Measurements from ENCODE around the gene CHD5. TPM values are rescaled to one million over a fixed set of nuclear protein-coding genes. Genes with fewer than 3 reads are reported as not detected.

CHD5 gene
- total RNA-seq, 1 experiment from 2014 or later = 2.4 TPM

GRCh38 chr1:6144175-6144574 is 35.9 kb downstream of the CHD5 start (continued):
- no peak for TF ChIP-seq CREB1 (CRISPR knock-in tag; IDR thresholded peaks at IDR 0.05)
- no peak for TF ChIP-seq ZNF121 (CRISPR knock-in tag; IDR thresholded peaks at IDR 0.05)
- TF ChIP-seq GABPB1 (CRISPR knock-in tag; IDR thresholded peaks at IDR 0.05) = no peak
- TF ChIP-seq SOX15 (CRISPR knock-in tag; IDR thresholded peaks at IDR 0.05) = no peak
- TF ChIP-seq MXD4 (CRISPR knock-in tag; IDR thresholded peaks at IDR 0.05; ENCODE audit: borderline replicate concordance) = no peak
- no peak for TF ChIP-seq E2F5 (CRISPR knock-in tag; IDR thresholded peaks at IDR 0.05)

GRCh38 chr1:6143395-6143794 is 36.7 kb downstream of the CHD5 start:
- no peak overlapping the region for H3K27ac Mint-ChIP-seq
- no peaks in the 10 kb centered on the region for H3K36me3 Mint-ChIP-seq
- ChIA-PET POLR2A (no interaction called here), CTCF (no interaction called here)
- ATAC-seq (no peak), DNase-seq (ENCODE audit: low spot score) (no peak)
- H3K27me3 Mint-ChIP-seq (ENCODE audit: low read depth) = peaks cover 17% of the 10 kb centered on the region
- H3K4me1 Mint-ChIP-seq = peaks cover 3% of the 10 kb centered on the region; the same call in 1 of the 2 replicates
- H3K4me3 Mint-ChIP-seq = no peak overlapping the region
- TF ChIP-seq ARID4B (CRISPR knock-in tag; IDR thresholded peaks at IDR 0.05; ENCODE audit: borderline replicate concordance) (no peak), HMGA2 (CRISPR knock-in tag; IDR thresholded peaks at IDR 0.05) (no peak), NFATC4 (CRISPR knock-in tag; IDR thresholded peaks at IDR 0.05) (no peak), NR2C2 (CRISPR knock-in tag; IDR thresholded peaks at IDR 0.05) (no peak), ZBTB43 (CRISPR knock-in tag; IDR thresholded peaks at IDR 0.05) (no peak), IRF1 (CRISPR knock-in tag; IDR thresholded peaks at IDR 0.05) (no peak), AFF4 (CRISPR knock-in tag; IDR thresholded peaks at IDR 0.05; ENCODE audit: borderline replicate concordance) (no peak), FOXP1 (CRISPR knock-in tag; IDR thresholded peaks at IDR 0.05; ENCODE audit: borderline replicate concordance) (no peak), EMX1 (CRISPR knock-in tag; IDR thresholded peaks at IDR 0.05) (no peak), MXD4 (CRISPR knock-in tag; IDR thresholded peaks at IDR 0.05; ENCODE audit: borderline replicate concordance) (no peak), TCF7 (CRISPR knock-in tag; IDR thresholded peaks at IDR 0.05; ENCODE audit: low read depth) (no peak), ATF1 (CRISPR knock-in tag; IDR thresholded peaks at IDR 0.05) (no peak)
- H3K9me3 Mint-ChIP-seq = no peaks in the 10 kb centered on the region
